Measurements from ENCODE around the gene JUN. TPM values are rescaled to one million over a fixed set of nuclear protein-coding genes. Genes with fewer than 3 reads are reported as not detected.

The JUN gene
- polyA plus RNA-seq, 2 of the 4 experiments (the other 2 are of a cell fraction) = 23.3 to 59.8 TPM

DNA sequence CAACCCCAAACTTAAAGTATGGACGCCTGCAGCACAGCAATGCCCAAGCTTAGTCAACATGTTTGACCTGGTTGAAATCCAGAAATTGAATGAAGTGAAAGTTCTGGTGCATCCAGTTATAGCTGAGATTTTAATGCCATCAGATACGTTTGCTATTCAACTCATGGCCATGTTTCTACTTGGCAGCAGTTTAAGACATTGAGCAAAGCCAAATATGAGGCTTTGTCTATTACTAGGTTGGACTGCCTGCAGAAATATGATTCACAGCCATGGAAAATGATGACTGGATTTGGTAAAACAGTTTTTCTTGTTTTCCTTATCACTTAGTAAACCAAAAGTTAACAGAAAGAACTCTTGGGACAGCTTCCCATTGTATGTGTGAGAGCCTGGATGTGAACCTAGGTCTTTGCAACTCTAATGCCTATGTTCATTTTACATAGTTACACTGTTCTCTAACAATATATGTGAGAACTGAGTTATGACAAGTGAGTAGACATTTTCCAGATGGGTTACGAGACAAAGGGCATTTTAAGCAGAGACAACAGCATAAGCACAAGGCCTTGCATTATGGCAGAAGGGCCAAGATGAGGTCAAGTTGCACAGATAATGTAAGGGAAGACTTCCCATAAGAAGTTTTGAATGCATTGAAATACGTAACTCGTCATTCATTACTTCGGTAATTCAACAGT lies 51.6 kb downstream of the JUN start:
- ATAC-seq (no peak), DNase-seq (ENCODE audit: low read depth in 1 of 2, low spot score in 1 of 2) (no peak), FAIRE-seq (no peak)
- POLR2A ChIA-PET = no interaction called here
- Histone ChIP-seq H3K9me3 (no peaks in the 10 kb centered on the region), H3K4me2 (no peak overlapping the region), H3K4me3 (no peak overlapping the region), H3K4me1 (peaks cover 6% of the 10 kb centered on the region), H3K27ac (no peak overlapping the region)
- 86% methylated on average over 6 of the region's 6 CpGs for WGBS (ENCODE audit: missing lambda C conversion rate)
- CTCF ChIA-PET = interaction anchor here (0.8 to 1.8 kb wide), 2 partner anchors 9 to 217 kb away, joined by 3 to 6 read pairs; no protein-coding TSS in a partner anchor
- TF ChIP-seq HOXB5 (CRISPR knock-in tag; IDR thresholded peaks at IDR 0.05) (no peak), FOXS1 (CRISPR knock-in tag; IDR thresholded peaks at IDR 0.05) (no peak), ZFP36 (IDR thresholded peaks at IDR 0.05; ENCODE audit: borderline replicate concordance, partially characterized antibody) (no peak), USF2 (IDR thresholded peaks at IDR 0.05) (no peak), KDM5A (IDR thresholded peaks at IDR 0.05) (no peak), HEYL (CRISPR knock-in tag; IDR thresholded peaks at IDR 0.05) (no peak), FOSB (CRISPR knock-in tag; IDR thresholded peaks at IDR 0.05) (no peak), MAZ (IDR thresholded peaks at IDR 0.05; ENCODE audit: borderline replicate concordance, low read depth, low read length) (no peak), RFX5 (IDR thresholded peaks at IDR 0.05) (no peak), MAFK (IDR thresholded peaks at IDR 0.05; ENCODE audit: partially characterized antibody) (no peak), KDM1A (IDR thresholded peaks at IDR 0.05; ENCODE audit: low read depth) (no peak), NPAS2 (CRISPR knock-in tag; IDR thresholded peaks at IDR 0.05; ENCODE audit: borderline replicate concordance) (no peak), GATA3 (IDR thresholded peaks at IDR 0.05; ENCODE audit: borderline replicate concordance) (no peak), BHLHE40 (IDR thresholded peaks at IDR 0.05; ENCODE audit: low read depth, low read length) (no peak)
- TF ChIP-seq, protein P1, sequence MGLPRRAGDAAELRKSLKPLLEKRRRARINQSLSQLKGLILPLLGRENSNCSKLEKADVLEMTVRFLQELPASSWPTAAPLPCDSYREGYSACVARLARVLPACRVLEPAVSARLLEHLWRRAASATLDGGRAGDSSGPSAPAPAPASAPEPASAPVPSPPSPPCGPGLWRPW (IDR thresholded peaks at IDR 0.05) = no peak
- TF ChIP-seq, protein P2, sequence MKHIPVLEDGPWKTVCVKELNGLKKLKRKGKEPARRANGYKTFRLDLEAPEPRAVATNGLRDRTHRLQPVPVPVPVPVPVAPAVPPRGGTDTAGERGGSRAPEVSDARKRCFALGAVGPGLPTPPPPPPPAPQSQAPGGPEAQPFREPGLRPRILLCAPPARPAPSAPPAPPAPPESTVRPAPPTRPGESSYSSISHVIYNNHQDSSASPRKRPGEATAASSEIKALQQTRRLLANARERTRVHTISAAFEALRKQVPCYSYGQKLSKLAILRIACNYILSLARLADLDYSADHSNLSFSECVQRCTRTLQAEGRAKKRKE (CRISPR knock-in tag; IDR thresholded peaks at IDR 0.05; ENCODE audit: low read depth) = no peak
- TF ChIP-seq, protein P3, sequence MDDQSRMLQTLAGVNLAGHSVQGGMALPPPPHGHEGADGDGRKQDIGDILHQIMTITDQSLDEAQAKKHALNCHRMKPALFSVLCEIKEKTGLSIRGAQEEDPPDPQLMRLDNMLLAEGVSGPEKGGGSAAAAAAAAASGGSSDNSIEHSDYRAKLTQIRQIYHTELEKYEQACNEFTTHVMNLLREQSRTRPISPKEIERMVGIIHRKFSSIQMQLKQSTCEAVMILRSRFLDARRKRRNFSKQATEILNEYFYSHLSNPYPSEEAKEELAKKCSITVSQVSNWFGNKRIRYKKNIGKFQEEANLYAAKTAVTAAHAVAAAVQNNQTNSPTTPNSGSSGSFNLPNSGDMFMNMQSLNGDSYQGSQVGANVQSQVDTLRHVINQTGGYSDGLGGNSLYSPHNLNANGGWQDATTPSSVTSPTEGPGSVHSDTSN (IDR thresholded peaks at IDR 0.05) = no peak
- TF ChIP-seq, protein P4, sequence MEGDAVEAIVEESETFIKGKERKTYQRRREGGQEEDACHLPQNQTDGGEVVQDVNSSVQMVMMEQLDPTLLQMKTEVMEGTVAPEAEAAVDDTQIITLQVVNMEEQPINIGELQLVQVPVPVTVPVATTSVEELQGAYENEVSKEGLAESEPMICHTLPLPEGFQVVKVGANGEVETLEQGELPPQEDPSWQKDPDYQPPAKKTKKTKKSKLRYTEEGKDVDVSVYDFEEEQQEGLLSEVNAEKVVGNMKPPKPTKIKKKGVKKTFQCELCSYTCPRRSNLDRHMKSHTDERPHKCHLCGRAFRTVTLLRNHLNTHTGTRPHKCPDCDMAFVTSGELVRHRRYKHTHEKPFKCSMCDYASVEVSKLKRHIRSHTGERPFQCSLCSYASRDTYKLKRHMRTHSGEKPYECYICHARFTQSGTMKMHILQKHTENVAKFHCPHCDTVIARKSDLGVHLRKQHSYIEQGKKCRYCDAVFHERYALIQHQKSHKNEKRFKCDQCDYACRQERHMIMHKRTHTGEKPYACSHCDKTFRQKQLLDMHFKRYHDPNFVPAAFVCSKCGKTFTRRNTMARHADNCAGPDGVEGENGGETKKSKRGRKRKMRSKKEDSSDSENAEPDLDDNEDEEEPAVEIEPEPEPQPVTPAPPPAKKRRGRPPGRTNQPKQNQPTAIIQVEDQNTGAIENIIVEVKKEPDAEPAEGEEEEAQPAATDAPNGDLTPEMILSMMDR (IDR thresholded peaks at IDR 0.05) = no peak

Other genes starting within 250 kb of the JUN start
- gene OMA1, start 237.3 kb downstream of the JUN start, polyA plus RNA-seq (2011; rRNA removed) = 17.3 and 18.0 TPM in 2 replicates
- gene OMA1, start 237.3 kb downstream of the JUN start, polyA plus RNA-seq (2017; fragmentation: RNase III; extraction: RNeasy Plus Mini Kit Qiagen cat#74134 plus additional on column Dnase treatment) = 11.7 to 14.6 TPM (median 14.0 TPM) in 3 replicates
- gene TACSTD2, start 206.8 kb downstream of the JUN start, polyA plus RNA-seq (2011; rRNA removed) = not detected in 2 replicates
- not detected in 3 replicates for gene TACSTD2, start 206.8 kb downstream of the JUN start, polyA plus RNA-seq (2017; fragmentation: RNase III; extraction: RNeasy Plus Mini Kit Qiagen cat#74134 plus additional on column Dnase treatment)
- gene MYSM1, start 84.0 kb downstream of the JUN start, polyA plus RNA-seq (2011; rRNA removed) = 14.4 and 20.2 TPM in 2 replicates
- 9.6 to 13.0 TPM (median 10.1 TPM) in 3 replicates for gene MYSM1, start 84.0 kb downstream of the JUN start, polyA plus RNA-seq (2017; fragmentation: RNase III; extraction: RNeasy Plus Mini Kit Qiagen cat#74134 plus additional on column Dnase treatment)